HUES64 (cell line): Measurements from ENCODE around the gene SEPTIN11.

Experiments used
- H3K27ac ChIP-seq: 2 replicates; pipeline ENCODE4 v1.7.0; 2013; ENCODE audit warnings: low read depth, low read length, inconsistent platforms
- H3K27me3 ChIP-seq: 2 replicates; pipeline ENCODE4 v1.6.1; 2013; ENCODE audit warnings: mild to moderate bottlenecking, low read length; ENCODE audit not compliant: insufficient read depth
- H3K36me3 ChIP-seq: 2 replicates; pipeline ENCODE4 v1.6.1; 2013; ENCODE audit warnings: mild to moderate bottlenecking, low read length; ENCODE audit not compliant: insufficient read depth
- H3K4me1 ChIP-seq: 2 replicates; pipeline ENCODE4 v1.6.1; 2013; ENCODE audit warnings: mild to moderate bottlenecking, low read length, moderate library complexity; ENCODE audit not compliant: insufficient read depth
- H3K4me3 ChIP-seq: 2 replicates; pipeline ENCODE4 v1.5.1; 2013; ENCODE audit warnings: mild to moderate bottlenecking, low read length, moderate library complexity
- H3K9ac ChIP-seq: 2 replicates; pipeline ENCODE4 v1.6.1; 2013; ENCODE audit warnings: mild to moderate bottlenecking, low read depth, low read length
- H3K9me3 ChIP-seq: 2 replicates; pipeline ENCODE4 v1.6.1; 2013; ENCODE audit warnings: low read depth, low read length; ENCODE audit not compliant: insufficient read depth
- WGBS: fragments of 150-250, 120-280 bp; methylation state at CpG from one replicate; pipeline ENCODE4 v1.1.7; 2013; ENCODE audit warnings: missing lambda C conversion rate; 5-methylcytosine and 5-hydroxymethylcytosine counted together

The SEPTIN11 gene

DNA sequence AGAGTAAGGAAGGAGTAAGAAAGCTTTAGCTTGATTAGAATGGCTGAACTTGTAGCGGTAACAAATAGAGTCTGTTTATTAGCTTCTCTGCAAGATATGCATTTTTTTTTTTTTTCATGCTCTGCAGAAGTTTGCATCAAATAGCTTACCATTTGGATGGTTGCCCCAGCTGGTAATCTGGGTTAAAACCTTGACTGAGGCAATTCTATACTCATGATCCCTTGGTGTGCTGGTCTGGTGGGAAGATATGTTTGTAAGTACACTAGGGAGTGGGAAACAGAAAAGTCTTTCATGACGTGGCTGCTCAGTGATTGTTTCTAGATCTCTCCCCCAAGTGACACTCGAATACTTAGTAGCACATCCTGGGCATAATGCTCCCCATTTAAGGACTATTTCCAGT is 32.1 kb downstream of the SEPTIN11 start:
- Histone ChIP-seq H3K36me3 (no peaks in the 10 kb centered on the region), H3K27ac (no peak overlapping the region), H3K9ac (no peak overlapping the region), H3K4me3 (no peak overlapping the region), H3K4me1 (peaks cover 52% of the 10 kb centered on the region), H3K9me3 (no peaks in the 10 kb centered on the region), H3K27me3 (no peaks in the 10 kb centered on the region)
- 90% methylated on average over 3 of the region's 3 CpGs for WGBS

DNA sequence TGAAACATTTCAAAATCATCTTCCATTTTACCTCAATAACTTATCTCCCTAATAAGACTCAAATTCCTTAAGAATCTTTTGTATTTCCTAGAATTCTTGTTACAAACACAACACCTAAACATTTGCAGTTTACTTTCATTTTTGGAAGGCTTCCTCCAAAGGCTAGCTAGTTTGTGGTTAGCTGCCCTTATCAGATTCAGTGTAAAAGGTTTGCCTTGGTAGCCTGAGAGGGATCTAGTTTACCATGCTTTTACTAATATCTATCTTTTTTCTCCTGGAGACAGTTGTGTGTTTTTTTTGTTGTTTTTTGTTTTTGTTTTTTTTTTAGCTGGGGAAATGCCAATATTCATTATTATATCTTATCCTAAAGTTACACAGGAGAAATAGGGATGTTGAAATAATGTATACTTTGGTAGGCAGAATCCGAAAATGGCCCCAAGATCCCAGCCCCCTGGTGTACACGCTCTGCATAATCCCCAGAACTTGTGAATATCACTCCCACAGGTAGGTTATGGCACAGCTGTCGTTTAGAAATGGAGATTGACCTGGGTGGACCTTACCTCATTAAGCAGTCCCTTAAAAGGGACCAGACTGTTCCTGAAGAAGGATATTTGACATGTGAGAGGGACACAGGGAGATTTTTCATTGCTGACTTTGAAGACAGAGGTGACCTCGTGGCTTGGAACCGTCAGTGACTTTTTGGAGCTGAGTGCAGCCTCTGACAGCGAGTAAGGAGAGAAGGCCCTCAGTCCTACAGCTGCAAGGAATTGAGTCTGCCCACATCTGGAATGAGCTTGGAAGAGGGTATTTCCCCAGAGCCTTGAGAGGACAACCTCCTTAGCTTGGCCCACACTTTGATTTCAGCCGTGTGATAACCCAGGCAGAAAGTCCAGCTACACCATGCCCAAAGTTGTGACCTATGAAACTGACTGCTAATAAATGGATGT is 33.4 kb downstream of the SEPTIN11 start:
- H3K9me3 ChIP-seq, result no peaks in the 10 kb centered on the region
- H3K27me3 ChIP-seq, result no peaks in the 10 kb centered on the region
- WGBS, result 84% methylated on average over 7 of the region's 7 CpGs
- no peak overlapping the region for H3K4me3 ChIP-seq
- H3K36me3 ChIP-seq, result no peaks in the 10 kb centered on the region
- peaks cover 60% of the 10 kb centered on the region for H3K4me1 ChIP-seq
- H3K9ac ChIP-seq, result no peak overlapping the region
- H3K27ac ChIP-seq, result no peak overlapping the region

DNA sequence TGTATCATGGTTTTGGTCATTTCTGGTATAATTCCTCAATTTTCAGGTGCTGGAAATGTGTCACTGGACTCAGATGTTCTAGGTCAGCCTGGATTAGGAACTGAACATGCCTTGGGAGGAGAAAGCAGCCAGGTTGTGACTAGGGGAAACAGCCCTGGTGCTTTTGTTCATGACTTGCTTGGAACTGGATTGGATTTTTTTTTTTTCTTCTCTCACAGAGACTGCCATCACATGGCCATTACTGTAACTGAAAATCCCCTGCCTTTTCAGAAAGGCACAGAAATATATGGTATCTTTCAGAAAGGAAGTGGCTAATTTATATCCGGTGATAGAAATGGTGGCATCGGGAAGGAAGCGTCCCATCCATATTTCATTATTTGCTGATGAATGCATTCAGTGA is 34.6 kb downstream of the SEPTIN11 start:
- no peak overlapping the region for H3K27ac ChIP-seq
- no peak overlapping the region for H3K4me3 ChIP-seq
- H3K27me3 ChIP-seq, result no peaks in the 10 kb centered on the region
- H3K4me1 ChIP-seq, result peaks cover 60% of the 10 kb centered on the region
- no peaks in the 10 kb centered on the region for H3K9me3 ChIP-seq
- no peak overlapping the region for H3K9ac ChIP-seq
- 96% methylated on average over 3 of the region's 3 CpGs for WGBS
- H3K36me3 ChIP-seq, result no peaks in the 10 kb centered on the region

GRCh38 chr4:76984788-76985211 is 35.2 kb downstream of the SEPTIN11 start:
- no peak overlapping the region for H3K27ac ChIP-seq
- peaks cover 60% of the 10 kb centered on the region for H3K4me1 ChIP-seq

DNA sequence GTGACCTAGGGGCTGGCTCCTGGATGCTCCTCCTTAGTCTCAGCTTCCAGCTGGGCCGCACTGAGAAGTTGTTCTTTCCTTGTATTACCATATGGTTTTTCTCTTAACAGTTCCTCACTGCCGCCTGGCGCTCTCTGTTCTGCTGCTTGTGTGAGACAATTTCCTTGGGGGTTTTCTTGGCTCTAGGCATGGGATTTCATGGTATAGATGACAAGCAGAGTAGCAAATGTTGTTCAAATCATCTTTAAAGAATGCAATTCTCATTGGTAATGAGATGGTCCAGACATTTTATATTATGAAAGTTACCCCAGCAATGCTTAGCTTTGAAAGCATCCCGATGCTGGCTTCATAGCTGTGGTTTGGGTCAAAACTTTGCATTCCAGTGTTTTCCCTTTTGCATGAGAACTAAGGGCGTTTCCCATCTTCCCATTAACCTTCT is 37.6 kb downstream of the SEPTIN11 start:
- Histone ChIP-seq H3K27me3 (no peaks in the 10 kb centered on the region), H3K9me3 (no peaks in the 10 kb centered on the region), H3K36me3 (no peaks in the 10 kb centered on the region), H3K4me3 (no peak overlapping the region), H3K27ac (0 out of 2 replicates have a peak overlapping the region, but pooled peaks have one; percentile 46), H3K4me1 (peaks cover 47% of the 10 kb centered on the region), H3K9ac (no peak overlapping the region)
- WGBS, result 51% methylated on average over 5 of the region's 5 CpGs

More at GRCh38 chr4:76984788-76985211, 35.2 kb downstream of the SEPTIN11 start:
- Histone ChIP-seq H3K9me3 (no peaks in the 10 kb centered on the region), H3K4me3 (no peak overlapping the region), H3K27me3 (no peaks in the 10 kb centered on the region), H3K36me3 (no peaks in the 10 kb centered on the region), H3K9ac (no peak overlapping the region)
- WGBS, result 66% methylated on average over 7 of the region's 7 CpGs

- Histone ChIP-seq H3K27ac (no peak overlapping the region), H3K9ac (no peak overlapping the region), H3K4me3 (no peak overlapping the region), H3K27me3 (no peaks in the 10 kb centered on the region), H3K4me1 (peaks cover 43% of the 10 kb centered on the region), H3K36me3 (no peaks in the 10 kb centered on the region), H3K9me3 (no peaks in the 10 kb centered on the region)
- 84% methylated on average over 4 of the region's 4 CpGs for WGBS
These were observed 38.1 kb downstream of the SEPTIN11 start for GRCh38 chr4:76987685-76988084.

DNA sequence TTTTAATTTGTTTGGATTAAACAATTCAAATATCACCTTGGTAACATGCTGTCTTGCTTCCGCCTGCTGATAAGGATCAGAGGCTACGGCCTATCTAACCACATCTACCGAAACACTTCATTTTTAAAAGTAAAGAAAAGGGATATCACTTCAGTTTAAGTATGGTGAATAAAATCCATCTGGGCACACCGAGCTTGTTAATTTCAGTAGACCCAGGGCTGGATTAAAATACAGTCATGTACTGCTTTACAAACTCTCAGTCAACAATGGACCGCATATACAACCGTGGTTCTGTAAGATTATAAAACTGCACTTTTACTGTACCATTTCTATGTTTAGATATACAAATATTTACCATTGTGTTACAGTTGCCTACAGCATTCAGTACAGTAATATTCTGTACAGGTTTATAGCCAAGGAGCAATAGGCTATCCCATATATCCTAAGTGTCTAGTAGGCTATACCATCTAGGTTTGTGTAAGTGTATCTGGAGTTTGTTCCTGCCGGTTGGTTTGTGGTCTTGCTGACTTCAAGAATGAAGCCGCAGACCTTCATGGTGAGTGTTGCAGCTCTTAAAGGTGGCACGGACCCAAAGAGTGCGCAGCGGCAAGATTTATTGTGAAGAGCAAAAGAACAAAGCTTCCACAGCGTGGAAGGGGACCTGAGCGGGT is 40.0 kb downstream of the SEPTIN11 start:
- H3K4me1 ChIP-seq, result peaks cover 31% of the 10 kb centered on the region
- H3K4me3 ChIP-seq, result no peak overlapping the region
- no peaks in the 10 kb centered on the region for H3K36me3 ChIP-seq
- H3K27me3 ChIP-seq, result no peaks in the 10 kb centered on the region
- 98% methylated on average over 12 of the region's 13 CpGs for WGBS
- no peak overlapping the region for H3K9ac ChIP-seq
- no peak overlapping the region for H3K27ac ChIP-seq
- H3K9me3 ChIP-seq, result no peaks in the 10 kb centered on the region

DNA sequence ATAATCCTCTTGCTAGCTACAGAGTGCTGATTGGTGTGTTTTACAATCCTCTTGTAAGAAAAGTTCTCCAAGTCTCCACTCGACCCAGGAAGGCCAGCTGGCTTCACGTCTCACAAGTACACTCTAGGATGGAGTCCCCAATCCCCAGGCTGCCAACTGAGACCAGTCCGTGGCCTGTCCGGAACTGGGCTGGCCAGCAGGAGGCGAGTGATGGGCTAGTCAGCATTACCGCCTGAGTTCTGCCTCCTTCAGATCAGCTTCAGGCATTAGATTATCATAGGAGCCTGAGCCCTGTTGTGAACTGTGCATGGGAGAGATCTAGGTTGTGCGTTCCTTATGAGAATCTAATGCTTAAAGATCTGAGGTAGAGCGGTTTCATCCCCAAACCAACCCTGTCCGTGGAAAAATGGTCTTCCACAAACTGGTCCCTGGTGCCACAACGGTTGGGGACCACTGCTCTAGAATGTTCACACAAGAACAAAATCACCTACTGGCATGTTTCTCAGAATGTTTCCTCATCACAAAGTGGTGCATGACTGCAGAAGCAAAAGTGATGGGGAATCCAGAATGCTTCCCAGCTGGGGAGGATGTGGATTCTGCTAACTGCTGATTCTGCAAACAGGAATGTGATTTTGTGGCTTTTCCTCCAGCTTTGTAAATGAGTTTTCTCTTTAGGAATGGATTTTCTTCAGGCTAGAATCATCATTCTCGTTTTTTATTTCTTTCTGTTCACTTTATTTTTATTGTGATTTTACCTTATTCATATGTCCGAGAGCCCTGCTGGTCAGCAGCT is 40.9 kb downstream of the SEPTIN11 start:
- H3K27me3 ChIP-seq, result no peaks in the 10 kb centered on the region
- no peaks in the 10 kb centered on the region for H3K36me3 ChIP-seq
- H3K4me3 ChIP-seq, result no peak overlapping the region
- no peaks in the 10 kb centered on the region for H3K9me3 ChIP-seq
- peaks cover 22% of the 10 kb centered on the region for H3K4me1 ChIP-seq
- H3K27ac ChIP-seq, result no peak overlapping the region
- WGBS, result 95% methylated on average over 11 of the region's 12 CpGs
- no peak overlapping the region for H3K9ac ChIP-seq

DNA sequence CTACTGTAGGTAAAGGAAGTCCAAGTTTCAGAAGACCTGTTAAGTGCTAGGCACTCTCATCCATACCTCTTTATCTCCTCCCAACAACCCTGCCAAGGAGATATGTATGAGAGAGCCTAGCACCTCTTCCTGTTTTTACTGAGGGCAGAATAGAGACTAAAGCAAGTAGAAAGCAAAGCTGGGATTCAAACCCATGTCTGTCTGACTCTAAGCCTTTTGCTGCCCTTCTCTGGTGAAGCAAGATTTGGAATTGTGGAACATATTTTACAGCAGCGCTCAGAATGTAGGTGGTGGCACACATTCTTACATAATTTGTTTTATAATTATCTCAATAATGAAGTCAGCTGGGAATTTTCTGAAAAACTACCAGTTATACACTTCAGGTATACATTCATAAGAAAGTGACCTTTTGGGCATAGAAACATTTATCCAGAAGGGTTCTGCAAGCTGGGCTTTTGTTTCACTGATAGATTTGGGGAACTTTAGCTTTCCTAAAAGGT is 41.7 kb downstream of the SEPTIN11 start:
- H3K9ac ChIP-seq, result no peak overlapping the region

DNA sequence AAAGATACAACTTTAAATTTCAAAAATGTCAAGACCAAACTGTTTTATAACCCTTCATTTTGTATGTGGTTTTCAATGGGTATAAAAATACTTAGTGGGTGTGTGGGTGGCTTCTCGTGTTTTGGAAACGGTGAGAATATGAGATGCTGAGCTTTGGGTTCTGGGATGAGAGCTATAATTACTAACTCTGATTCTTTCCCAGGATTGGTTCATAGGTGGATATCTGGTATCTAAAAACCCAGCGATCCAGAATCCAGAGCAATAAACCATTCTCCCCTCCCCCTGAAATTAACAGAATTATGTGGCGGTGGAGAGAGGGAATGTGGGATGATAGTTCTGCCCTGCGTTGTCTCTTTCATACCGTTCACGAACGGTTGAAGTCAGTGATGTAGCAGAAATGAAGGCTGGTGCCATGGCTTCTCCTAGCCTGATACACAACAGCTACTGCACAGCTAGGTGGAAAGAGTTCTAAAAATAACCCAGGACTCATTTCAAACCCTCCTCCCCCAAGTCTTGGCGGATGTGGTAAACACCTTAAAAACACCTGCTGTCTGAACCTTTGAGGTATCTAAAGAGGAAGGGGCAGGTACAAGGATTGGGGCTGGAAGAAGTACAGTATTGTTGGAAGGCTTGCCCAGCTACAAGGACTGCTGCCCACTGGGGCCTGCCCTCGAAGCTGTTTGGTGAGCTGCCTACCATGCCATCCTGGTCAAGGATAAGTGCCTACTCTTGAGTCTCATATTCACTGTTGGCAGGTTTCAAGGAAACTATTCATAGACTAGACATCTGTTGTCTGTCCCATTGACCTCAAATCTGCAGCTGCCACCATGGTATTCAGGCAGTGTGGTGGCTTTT is 44.5 kb downstream of the SEPTIN11 start:
- no peak overlapping the region for H3K27ac ChIP-seq
- peaks cover 16% of the 10 kb centered on the region for H3K4me1 ChIP-seq
- H3K36me3 ChIP-seq, result peaks cover 29% of the 10 kb centered on the region
- no peak overlapping the region for H3K9ac ChIP-seq
- 91% methylated on average over 9 of the region's 10 CpGs for WGBS
- H3K27me3 ChIP-seq, result no peaks in the 10 kb centered on the region
- H3K9me3 ChIP-seq, result no peaks in the 10 kb centered on the region
- no peak overlapping the region for H3K4me3 ChIP-seq

More for the DNA sequence above, 41.7 kb downstream of the SEPTIN11 start:
- Histone ChIP-seq H3K9me3 (no peaks in the 10 kb centered on the region), H3K36me3 (peaks cover 1% of the 10 kb centered on the region; the same call in 1 of the 2 replicates), H3K4me1 (peaks cover 14% of the 10 kb centered on the region), H3K27me3 (no peaks in the 10 kb centered on the region), H3K27ac (no peak overlapping the region), H3K4me3 (no peak overlapping the region)
- WGBS, result 33% methylated on average over 1 of the region's 1 CpG
